ENCODE measurements around the gene UTRN.

Gene UTRN

DNA sequence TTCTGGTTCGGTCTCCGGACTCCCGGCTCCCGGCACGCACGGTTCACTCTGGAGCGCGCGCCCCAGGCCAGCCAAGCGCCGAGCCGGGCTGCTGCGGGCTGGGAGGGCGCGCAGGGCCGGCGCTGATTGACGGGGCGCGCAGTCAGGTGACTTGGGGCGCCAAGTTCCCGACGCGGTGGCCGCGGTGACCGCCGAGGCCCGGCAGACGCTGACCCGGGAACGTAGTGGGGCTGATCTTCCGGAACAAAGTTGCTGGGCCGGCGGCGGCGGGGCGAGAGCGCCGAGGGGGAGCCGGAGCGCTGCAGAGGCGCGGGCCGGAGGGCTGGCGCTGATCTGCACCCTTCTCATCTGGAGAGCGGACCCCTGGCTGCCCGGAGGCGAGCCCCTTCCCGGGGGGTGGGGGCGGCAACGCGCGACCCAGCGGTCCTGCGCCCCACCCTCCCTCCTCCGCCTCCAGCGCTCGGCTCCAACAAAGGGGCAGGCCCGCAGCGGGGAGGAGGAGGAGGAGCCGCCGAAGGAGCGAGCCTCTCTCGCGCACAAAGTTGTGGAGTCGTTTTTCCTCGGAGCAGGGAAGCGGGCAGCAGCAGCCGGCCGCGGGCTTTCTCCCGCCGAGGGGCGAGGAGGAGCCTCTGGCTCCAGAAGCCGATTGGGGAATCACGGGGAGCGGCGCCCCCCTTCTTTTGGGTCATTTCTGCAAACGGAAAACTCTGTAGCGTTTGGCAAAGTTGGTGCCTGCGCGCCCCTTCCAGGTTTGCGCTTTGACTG lies at the start of gene UTRN:
TSS of gene UTRN (plus strand) at position 553 of the 765 bp plus-strand sequence. CDS start 6,494 bp downstream, outside the sequence.
- DNase-seq = peak; percentile 41

DNA sequence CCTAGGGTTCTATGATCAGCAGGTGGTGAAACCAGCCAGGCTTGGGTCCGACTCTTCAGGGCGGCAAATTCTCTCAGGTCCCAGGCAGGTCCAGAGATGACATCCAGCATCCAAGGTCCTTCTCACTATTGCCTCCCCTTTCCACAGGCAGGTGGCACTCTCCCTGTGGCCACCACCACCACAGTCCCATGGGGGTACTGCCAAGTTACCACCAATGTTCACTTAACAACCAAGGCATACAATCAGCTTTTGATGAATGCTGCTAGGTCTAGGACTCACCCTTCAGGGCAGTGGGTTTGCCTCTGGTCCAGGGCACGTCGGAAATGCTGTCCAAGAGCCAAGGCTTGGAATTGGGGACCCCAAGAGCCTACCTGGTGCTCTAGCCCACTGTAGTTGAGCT lies 40.4 kb upstream of the UTRN start:
- no peak for DNase-seq

DNA sequence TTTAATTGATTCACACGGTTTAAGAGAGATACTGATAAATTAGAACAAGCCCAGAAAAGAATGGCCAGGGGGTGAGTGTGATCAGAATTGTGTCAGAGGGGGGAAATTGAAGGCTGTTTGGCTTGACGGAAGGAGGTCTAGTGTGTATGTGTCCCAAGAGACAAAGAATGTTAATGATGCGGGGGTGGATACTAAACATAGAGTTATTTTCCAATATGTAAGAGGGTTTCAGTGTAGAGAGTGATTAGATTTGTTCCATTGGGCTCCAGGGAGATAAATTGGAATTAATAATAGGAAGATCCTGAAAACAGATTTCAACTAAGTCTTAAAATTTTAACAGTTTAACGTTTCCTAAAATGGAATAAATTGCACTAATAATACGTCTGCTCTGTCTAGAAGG lies 38.1 kb upstream of the UTRN start:
- no peak for DNase-seq

DNA sequence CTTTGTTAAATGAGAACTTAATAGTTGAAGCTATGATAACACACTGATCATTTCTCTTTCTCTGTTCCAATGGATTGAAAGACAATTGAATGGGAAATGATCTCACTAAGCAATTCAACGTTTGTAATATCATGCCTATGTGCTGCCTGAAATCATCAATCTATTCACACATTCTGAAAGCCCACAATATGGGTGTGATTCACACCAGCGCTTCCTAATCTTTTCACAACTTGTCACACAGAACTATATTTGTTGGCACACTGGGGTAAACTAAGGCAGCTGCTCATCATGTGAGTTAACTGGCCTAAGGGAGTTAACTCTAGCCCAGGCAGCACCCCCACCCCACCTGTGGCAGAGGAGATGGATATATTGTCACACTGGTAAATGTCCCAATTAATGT lies 37.1 kb upstream of the UTRN start:
- DNase-seq = no peak

DNA sequence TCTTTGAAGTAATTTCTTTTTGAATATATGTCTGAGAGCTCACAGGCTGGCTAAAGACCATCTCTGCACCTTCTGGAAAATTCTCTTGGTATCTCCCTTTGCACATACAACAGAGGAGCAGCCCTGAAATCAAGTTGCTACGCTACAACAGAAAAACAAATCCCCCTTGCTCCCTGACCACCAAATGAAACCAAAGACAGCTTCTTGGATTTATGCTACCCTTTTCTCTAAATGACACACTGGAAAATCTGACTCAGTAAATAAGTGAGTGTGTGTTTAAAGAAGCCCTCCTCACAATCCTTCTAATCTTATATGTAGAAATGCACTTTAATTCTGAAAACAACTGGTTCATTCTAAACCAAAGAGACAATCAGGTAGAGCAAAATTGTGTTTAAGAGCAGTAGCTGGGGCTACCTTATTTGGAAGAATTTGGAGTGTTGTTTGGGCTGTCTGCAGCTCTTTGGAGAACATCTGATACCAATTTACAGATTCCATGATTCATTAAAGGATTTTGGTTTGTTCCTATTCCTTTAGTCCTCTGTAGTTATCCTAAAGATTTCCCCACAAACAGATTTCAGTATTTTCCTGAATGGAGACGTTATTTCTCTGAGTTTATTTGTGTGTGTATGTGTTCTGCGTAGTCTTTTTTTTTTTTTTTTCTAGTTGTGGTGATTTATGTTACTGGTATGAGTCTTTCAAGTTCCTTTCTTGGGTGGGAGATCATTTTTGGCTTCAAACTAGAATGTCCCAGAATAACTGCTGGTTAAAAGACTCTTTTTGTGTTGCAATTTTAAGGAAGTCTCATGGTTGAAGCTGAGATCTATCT lies 36.4 kb upstream of the UTRN start:
- no peak for DNase-seq

DNA sequence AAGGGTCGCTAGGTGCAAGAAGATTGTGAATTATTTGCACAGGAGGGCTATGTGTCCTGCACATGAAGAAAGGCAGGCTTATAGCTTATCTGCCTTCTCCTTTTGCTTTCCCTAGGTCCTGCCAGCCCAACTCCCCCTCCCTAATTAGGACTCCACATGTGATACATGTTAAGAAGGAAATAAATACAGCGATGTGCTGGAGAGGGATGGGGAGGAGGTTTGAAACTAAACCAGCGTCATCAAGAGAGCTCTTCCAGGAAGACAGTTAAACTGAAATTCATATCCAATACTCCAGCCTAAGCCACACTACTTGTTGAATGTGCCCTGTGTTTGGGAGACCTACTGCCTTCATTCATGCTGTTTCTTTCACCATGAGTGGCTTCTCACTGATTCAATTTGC lies 34.9 kb upstream of the UTRN start:
- no peak for DNase-seq

DNA sequence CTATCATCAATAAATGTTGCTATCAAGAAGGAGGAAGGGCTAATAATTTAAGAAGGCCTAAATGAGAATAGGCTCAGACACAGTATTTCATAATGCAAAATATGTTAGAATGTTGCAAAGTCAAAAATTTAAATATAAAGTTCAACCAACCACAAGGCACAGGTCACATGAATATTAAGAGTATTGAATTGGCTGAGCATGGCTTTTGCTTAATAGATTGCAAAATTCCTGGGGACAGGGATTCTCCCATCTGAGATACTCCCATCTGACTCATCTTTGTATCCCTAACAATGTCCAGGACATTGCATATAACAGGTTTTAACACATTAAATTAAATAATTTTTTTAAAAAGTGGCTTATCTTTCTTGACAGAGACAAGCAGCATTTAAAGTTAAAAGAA lies 32.9 kb upstream of the UTRN start:
- DNase-seq = no peak

DNA sequence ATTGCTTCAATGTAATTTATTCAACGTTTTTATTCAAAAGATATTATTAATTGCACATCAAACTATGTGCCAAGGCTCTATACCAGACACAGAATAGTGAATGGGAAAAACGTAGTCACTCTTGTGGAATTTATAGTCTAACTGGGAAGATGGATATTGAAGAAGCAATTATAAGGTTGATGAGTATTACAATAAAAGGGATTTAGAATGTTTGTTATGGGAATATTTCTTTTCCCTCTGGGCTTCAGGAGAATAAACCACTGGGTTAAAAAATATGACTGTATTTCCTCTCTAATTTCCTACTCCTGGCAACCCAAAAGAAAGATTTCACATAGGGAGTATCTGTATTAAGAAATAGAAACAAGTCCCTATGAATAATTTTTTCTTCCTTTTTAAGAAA lies 25.1 kb upstream of the UTRN start:
- DNase-seq = no peak

DNA sequence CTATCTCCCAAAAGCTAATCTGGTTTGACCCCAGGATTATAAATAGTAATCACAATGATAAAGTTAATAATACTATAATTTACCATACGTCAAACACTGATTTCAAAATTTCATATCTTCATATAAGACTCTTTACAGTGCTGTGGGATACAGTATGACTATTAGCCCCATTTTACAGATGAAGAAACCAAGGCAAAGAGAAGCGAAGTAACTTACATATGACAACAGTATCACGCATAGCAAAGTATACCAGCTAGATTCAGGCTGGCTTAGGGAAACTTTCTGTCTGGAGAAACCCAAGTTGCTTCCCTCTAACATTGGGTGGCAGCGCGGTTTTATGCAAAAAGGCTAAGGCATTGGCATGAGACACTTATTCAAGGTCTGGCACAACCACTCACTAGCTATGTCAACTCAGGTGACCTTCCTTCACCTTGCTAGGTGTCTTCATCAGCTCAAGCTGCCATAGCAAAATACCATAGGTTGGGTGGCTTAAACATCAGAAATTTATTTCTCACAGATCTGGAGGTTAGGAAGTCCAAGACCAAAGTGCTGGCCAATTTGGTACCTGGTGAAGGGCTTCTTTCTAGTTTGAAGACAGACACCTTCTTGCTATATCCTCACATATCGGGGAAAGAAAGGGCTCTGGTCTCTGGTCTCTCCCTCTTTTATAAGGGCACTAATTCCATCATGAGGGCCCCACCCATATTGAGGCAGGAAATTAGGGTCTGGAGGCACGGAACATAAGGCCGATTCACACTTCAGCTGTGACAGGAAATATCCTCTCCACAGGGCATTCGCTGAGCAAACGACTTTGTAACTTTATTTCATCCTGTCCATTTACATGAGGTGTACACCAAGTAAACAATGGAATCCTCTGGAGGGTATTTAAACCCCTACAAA lies 22.4 kb upstream of the UTRN start:
- DNase-seq = peak; percentile 59

DNA sequence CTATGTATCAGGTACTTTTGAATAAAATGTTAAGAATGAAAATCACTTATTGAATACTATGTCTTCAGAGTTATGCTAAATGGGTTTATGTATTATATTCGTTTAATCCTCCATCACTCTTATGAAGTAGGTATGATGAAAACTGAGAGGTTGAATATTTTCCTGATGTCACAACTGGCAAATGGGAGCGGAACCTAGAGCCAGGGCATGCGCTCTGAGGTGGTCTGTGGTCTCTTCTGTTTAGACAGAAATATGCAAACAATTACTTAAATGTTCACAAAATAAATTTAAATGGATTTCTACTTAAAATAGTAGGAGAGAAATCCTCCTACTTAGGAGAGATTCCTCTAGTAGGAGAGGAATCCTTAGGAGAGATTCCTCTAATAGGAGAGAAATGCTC lies 21.3 kb upstream of the UTRN start:
- DNase-seq = no peak

DNA sequence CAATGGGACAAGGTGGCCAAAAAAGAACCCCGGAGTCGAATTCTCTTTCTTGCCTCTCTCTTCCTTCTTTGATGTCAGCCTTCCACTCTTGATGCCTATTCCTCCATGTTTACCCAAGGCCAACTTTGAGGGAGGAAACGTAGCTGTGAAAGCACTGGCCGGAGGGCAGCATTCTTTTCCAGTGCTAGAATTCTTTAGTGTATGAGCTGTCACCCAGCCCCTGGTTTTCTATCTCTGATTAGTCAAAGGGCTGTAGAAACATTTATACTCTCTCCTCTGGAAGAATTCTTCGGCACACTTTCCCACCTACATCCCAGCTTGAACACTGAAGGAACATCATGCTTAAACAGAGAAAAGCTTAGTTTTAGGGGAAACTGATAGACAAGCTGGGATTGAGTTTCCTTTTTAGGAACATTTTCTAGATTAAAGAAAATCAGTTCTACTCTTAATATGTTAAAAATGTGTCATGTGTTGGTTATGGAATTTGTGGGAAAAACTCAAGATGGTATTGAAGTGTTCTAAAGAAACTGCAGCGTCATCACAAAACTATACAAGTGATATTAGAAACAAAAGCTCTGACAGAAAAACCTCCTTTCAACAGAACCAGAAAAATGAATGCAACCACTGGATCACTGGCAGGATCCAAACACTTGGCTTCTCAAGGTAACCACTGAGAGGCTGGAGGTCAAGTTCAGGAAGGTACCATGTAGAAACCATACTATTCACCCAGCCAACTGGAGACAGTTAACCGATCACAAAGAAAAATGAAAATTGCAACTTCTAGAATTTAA lies 20.7 kb upstream of the UTRN start:
- no peak for DNase-seq

DNA sequence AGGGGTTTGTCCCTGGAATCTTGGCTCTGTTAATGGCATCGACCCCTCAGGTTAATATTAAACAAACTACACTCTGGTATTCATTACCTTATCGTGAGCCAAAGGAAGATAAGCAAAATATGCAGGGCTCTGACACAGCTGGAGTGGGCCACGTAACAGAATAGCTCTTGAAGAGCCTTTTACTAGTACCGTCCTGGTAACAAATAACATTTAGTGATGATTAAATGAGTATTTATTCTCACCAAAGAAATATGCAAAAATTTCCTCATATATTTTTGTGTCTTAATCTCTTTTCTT lies 20.1 kb upstream of the UTRN start:
- DNase-seq = no peak

DNA sequence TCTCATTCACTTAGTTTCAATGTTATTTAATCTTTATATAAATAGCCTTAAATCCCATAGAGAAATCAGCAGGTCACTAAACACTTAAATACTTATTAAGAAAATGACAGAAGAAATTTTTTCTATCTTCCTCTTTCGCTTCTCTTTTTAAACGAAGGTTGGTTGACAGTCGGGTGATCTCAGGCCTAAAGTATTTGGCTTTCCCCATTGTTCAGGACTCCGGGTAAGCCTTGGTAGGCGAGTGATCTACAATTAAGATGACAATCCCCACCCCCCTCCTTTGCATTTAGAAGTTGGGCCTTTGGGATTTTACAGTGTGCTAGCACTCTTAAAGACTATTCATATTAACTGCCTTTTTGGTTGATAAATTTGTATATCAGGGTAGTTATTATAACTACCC lies 19.7 kb upstream of the UTRN start:
- DNase-seq = no peak

DNA sequence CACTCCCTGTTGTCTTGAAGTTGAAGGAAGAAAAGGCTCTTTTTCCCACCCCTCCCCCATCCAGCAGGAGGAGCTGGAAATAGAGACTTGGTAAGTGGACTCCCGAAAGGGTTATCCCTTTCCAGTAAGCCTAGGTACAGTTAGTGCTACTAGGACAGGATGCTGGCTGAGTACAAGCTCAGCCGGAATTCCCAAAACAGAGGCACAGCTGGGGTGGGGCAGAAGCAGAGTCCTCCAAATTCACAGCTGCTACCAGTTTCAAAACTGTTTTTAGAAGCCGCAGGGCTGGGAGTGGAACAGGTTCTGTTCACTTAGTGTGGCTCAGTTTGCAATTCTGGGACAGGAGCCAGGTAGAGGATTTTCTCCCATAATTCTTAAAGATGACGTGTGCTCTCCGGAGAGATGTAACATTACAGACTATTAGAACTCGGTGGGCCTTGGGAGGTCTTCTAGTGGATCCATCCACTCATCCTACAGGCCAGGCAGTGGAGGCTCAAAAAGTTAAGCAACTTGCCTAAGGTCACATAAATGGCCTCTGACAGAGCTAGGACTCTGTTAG lies 19.0 kb upstream of the UTRN start:
- DNase-seq = no peak

DNA sequence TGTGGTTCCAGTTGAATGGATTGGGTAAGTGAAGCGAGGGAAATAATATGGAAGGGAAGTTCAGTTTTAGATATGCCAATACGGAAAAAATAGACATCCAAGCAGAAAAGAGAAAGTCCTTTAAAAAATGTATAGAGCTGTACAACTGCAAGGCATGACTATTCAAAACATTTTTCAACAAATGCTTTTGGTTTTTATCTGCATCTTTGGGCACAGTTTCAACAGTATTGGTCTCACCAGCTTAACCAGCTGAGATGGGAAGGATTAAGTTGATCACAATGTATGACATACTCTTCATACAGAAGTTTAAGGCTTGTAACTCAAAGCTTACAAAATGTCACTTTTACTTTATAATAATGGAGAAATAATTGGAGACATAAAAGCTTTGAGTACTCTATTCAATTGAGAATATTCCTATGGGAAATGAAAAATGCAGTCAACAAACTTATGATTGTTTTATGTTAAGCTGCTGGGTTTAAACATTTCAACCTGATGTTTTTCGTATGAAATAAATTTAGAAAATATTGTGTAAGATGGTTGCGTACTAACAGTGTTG lies 16.3 kb upstream of the UTRN start:
- DNase-seq = no peak

DNA sequence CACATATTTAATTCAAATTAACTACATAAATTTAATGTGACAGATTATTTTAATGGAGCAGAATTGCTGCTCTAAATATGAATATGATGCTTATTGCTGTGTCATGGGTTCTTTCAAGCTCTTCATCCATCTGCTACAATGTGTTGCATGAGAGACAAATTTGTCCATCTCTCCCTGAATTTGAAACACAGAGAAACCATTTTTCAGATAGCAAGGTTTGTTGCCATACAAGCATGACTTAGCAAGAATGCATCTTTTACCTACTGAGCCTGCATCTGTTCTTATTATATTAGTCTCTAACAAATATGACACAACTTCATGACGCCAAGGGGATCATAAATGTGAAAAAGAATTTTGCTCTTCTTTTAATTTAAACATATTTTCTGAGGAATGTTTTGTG lies 8.0 kb upstream of the UTRN start:
- no peak for DNase-seq

DNA sequence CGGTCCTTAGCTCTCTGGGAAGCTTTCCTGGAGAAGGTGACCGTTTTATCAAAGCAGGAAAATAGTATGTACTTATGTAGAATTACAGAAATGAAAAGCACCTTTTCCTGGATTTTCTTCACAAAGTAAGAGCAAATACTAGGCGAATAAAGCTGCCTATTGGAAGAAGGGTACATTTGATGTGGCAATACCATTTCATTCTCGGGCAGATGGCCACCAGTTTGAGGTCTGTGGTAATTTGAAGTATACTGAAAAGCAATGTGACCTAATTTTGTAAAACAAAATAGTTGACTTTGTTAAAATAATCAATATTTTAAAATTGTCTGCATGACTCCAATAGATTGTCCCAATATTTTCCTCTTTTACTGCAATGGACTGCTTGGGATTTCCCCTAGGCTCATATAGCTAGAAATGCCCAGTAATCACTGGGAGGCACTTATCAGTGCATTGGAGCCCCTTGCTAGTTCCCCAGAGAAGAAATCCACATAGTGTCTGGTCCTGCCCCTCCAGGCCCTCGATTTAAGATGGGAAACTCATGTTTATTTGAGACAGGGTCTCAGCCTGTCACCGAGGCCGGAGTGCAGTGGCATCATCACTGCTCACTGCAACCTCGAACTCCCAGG lies 7.4 kb upstream of the UTRN start:
- no peak for DNase-seq

DNA sequence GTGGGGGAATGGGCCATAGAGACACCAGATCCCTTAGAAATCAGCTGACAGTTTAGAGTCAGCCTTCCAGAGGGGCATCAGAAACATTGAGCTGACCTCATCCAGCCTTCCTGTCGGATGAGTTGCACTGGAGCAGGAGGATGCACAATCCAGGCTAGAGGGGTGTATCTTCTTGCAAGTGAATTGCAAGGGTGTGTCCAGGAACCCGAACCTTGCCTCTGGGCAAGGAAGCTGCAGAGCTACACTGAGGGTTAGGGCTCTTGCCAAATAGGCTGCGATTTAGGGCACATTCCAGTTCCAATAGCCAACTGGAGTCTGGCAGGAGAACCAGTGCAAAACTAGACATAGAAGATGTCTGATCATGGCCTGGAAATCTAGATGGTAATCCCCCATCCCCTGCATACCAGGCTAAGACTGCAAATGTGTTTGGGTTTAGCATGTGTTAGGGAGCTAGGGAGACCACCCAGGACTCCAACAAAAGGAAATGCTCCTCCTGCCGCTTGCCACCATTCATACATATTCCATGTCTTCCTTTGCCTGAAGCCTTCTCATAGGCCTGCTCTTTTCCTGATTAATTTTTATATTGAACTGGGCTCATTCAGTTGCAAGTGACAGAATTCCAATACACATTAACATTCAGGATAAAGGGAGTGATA lies 6.3 kb upstream of the UTRN start:
- DNase-seq = no peak

DNA sequence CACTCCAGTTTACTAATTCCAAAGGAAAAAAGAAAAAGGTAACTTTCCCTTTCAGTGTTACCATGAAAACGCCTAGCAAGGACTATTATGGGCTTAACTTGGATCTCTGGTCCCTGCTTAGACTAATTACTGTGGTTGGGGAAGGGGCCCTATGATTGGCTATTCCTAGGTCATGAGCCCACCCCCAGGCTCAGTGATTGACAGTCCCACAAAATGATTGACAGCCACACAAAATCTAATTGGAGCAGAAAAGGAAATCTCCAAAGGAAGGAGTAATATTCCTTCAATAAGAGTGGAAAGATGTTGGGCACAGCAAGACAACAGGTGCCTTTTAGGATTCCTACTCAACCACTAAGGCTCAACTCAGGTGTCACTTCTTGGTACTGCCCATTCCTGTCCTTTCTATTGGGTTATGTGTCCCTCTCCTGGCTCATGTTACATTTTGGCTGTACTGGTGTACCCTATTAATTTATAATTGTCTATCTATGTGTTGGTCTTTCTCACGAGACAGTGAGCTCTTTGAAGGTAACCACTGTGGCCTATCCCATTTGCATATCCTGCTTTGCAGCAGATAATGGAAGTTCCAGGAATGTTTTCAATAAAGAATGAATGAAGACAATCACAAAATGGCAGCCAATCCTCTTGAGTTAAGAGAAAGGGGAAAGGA lies 5.5 kb upstream of the UTRN start:
- DNase-seq = no peak

Data from CD4-positive, alpha-beta T cell treated with Interleukin-6 for 4 hours (primary cell).